ENCODE data around the gene IMMP2L.

Gene IMMP2L

DNA sequence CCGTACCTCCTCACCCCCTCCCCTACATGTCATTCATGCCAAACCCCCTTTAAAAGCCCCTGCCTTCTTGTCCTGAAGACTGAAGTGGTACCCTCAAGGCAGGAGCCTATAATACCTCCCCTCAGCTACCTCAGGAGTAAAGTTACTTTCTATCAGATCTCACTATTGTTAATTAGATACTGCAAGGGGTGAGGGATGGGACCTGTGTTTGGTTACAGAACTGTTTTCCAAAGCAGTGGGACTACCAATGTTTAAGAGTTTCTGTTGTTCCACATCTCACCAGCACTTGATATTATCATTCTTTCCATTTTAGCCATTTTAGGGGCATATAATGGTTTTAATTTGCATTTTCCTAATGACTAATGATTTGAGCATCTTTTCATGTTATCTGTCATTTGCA, 668.2 kb downstream of the IMMP2L start:
- no peaks in the 10 kb centered on the region for H3K4me1 ChIP-seq
- no peak overlapping the region for H3K4me3 ChIP-seq (ENCODE audit: low read depth, low read length)

DNA sequence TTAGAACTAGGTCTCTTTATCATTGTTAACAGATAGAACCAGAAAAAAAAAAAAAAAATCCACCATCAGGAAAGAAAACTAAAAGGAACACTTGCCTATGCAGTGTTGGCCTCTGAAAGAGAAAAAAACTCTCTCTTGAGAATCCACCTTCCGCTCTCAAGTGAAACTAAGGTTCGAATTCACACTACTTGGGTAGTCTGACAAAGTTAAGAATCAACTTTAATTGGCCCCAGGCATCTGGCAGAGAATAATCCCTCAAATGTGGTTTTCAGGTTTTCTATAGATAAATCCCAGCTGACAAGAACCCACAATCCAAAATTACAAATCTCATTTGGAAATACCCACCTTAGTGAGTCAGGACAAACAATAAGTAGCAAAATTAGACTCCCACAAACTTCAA, 671.1 kb downstream of the IMMP2L start:
- Histone ChIP-seq H3K9me3 (no peaks in the 10 kb centered on the region), H3K4me1 (no peaks in the 10 kb centered on the region), H3K36me3 (no peaks in the 10 kb centered on the region), H3K4me3 (ENCODE audit: low read depth, low read length) (no peak overlapping the region), H3K27me3 (no peaks in the 10 kb centered on the region)
- no peak for DNase-seq
- TF ChIP-seq, protein P1, sequence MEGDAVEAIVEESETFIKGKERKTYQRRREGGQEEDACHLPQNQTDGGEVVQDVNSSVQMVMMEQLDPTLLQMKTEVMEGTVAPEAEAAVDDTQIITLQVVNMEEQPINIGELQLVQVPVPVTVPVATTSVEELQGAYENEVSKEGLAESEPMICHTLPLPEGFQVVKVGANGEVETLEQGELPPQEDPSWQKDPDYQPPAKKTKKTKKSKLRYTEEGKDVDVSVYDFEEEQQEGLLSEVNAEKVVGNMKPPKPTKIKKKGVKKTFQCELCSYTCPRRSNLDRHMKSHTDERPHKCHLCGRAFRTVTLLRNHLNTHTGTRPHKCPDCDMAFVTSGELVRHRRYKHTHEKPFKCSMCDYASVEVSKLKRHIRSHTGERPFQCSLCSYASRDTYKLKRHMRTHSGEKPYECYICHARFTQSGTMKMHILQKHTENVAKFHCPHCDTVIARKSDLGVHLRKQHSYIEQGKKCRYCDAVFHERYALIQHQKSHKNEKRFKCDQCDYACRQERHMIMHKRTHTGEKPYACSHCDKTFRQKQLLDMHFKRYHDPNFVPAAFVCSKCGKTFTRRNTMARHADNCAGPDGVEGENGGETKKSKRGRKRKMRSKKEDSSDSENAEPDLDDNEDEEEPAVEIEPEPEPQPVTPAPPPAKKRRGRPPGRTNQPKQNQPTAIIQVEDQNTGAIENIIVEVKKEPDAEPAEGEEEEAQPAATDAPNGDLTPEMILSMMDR (IDR thresholded peaks at IDR 0.05; ENCODE audit: low read depth, low read length), result no peak

More for the DNA sequence above, 668.2 kb downstream of the IMMP2L start:
- TF ChIP-seq, protein P1 (IDR thresholded peaks at IDR 0.05; ENCODE audit: low read depth, low read length), result no peak
- H3K27me3 ChIP-seq, result no peaks in the 10 kb centered on the region
- no peaks in the 10 kb centered on the region for H3K9me3 ChIP-seq
- H3K36me3 ChIP-seq, result no peaks in the 10 kb centered on the region
- no peak for DNase-seq

DNA sequence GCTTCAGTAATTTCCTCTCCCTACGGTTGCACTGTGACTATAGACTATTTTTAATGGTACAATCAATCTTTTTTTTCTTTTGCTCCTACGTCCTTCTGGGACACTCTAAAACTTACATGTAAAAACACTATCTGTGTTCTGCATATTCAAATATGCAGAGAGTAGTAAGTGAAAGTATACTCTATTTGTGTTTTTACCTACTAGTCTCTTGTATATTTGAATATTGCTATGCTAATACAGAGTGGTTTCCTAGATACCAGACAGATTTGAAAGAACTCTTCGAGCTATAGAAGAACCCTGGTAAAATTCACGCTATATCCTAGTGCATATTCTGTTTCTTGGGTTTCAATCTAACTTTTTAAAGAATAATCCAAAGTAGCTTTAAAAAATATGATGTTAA, 672.2 kb downstream of the IMMP2L start:
- no peaks in the 10 kb centered on the region for H3K9me3 ChIP-seq
- DNase-seq, result no peak
- TF ChIP-seq, protein P1 (IDR thresholded peaks at IDR 0.05; ENCODE audit: low read depth, low read length), result no peak
- H3K36me3 ChIP-seq, result no peaks in the 10 kb centered on the region
- no peak overlapping the region for H3K4me3 ChIP-seq (ENCODE audit: low read depth, low read length)
- no peaks in the 10 kb centered on the region for H3K27me3 ChIP-seq
- H3K4me1 ChIP-seq, result no peaks in the 10 kb centered on the region

DNA sequence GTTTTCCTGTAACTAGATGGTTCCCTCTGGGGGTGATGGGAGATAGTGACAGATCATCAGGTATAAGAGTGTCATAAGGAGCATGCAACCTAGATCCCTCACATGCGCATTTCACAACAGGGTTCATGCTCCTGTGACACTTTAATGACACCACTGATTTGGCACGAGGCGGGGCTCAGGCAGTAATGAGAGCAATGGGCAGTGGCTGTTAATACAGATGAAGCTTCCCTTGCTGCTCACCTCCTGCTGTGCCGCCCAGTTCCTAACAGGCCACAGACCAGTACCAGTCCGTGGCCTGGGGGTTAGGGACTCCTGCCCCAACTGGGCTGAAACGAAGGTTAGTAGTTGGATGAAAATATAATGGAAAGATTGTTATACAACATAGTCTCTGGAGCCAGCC, 673.0 kb downstream of the IMMP2L start:
- Histone ChIP-seq H3K4me1 (no peaks in the 10 kb centered on the region), H3K36me3 (no peaks in the 10 kb centered on the region), H3K4me3 (ENCODE audit: low read depth, low read length) (no peak overlapping the region), H3K27me3 (no peaks in the 10 kb centered on the region), H3K9me3 (no peaks in the 10 kb centered on the region)
- TF ChIP-seq, protein P1 (IDR thresholded peaks at IDR 0.05; ENCODE audit: low read depth, low read length), result no peak
- no peak for DNase-seq

DNA sequence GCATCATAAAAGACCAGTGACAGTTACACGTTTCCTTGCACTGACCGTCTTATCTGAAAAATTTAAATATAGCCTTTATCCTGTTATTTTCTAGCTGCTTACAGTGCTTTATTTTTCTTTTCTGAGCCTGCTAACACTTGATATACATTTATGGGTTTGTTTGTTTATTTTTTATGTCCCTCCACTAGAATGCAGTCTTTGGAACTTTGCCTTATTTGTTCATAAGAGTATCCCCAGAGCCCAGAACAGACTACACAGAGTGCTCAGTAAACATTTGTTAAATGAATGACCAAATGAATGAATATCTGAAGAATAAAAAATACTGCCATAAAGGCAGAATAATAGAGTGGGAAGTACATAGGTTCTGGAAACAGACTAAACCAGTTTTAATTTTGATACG, 673.7 kb downstream of the IMMP2L start:
- Histone ChIP-seq H3K4me3 (ENCODE audit: low read depth, low read length) (no peak overlapping the region), H3K4me1 (no peaks in the 10 kb centered on the region), H3K9me3 (no peaks in the 10 kb centered on the region), H3K36me3 (no peaks in the 10 kb centered on the region), H3K27me3 (no peaks in the 10 kb centered on the region)
- DNase-seq, result no peak
- TF ChIP-seq, protein P1 (IDR thresholded peaks at IDR 0.05; ENCODE audit: low read depth, low read length), result no peak

DNA sequence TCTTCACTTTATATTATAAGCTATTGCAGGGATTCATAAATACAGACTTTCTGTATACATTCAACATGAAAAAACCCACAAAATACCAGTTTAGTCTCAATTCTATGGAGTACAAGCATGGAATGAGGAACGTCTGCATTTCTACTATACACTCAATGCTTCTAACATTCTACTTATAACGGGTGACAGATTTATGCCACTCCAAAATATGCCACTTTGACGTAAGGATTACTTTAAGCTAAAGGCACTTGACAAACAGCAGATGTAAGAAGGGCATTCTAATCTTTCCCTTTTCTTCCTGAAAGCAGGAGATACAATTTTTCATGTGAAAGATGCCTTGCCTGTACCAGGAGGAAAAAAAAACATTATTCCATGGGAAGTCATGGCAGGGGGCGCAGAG, 676.8 kb downstream of the IMMP2L start:
- Histone ChIP-seq H3K9me3 (no peaks in the 10 kb centered on the region), H3K36me3 (no peaks in the 10 kb centered on the region), H3K27me3 (no peaks in the 10 kb centered on the region), H3K4me1 (no peaks in the 10 kb centered on the region), H3K4me3 (ENCODE audit: low read depth, low read length) (no peak overlapping the region)
- TF ChIP-seq, protein P1 (IDR thresholded peaks at IDR 0.05; ENCODE audit: low read depth, low read length), result no peak
- no peak for DNase-seq

Data from BE2C (cell line).